H7 (cell line): ENCODE results near the gene SYNPR. TPM values are rescaled to one million over a fixed set of nuclear protein-coding genes. Genes with fewer than 3 reads are reported as not detected.
"Not testable (repeated sequence)": the region's sequence is repeated elsewhere in the genome, so short reads cannot be mapped to it uniquely, and the experiment has no call there.

Experiments used
- DNase-seq: peaks from one replicate; pipeline ENCODE4 v3.0.0; 2012
- H3K27me3 ChIP-seq: 2 replicates; pipeline ENCODE4 v1.6.0; 2011; ENCODE audit warnings: mild to moderate bottlenecking, low read length; ENCODE audit not compliant: control insufficient read depth, insufficient read depth
- H3K36me3 ChIP-seq: replicated peaks from 2 replicates; pipeline ENCODE4 v1.5.1; 2011; ENCODE audit warnings: low read length; ENCODE audit not compliant: control insufficient read depth, insufficient read depth
- H3K4me3 ChIP-seq: 2 replicates; pipeline ENCODE4 v1.5.1; 2011; ENCODE audit warnings: low read depth, mild to moderate bottlenecking, control low read depth, low read length, moderate library complexity; ENCODE audit not compliant: insufficient read depth
- total RNA-seq: library from RNA; depleted of rRNA; stranded (reverse); fragments of >200 nt; shearing (Covaris generic); gene quantifications from 2 replicates; pipeline ENCODE4 v1.2.3, GENCODE V29; 2014; rRNA removed

SYNPR gene
- 0.24 and 1.4 TPM in 2 replicates for total RNA-seq

- Histone ChIP-seq H3K36me3 (no peaks in the 10 kb centered on the region), H3K4me3 (peak within 1 kb of the TSS; percentile 57), H3K27me3 (peaks cover 48% of the 10 kb centered on the region)
- DNase-seq = peak; percentile 92
Measured at GRCh38 chr3:63278171-63279004, at the start of gene SYNPR. TSS of gene SYNPR (plus strand) at chr3:63278308.

GRCh38 chr3:63228677-63229076 is 49.4 kb upstream of the SYNPR start:
- H3K27me3 ChIP-seq = no peaks in the 10 kb centered on the region
- no peaks in the 10 kb centered on the region for H3K36me3 ChIP-seq
- DNase-seq = peak; percentile 13
- H3K4me3 ChIP-seq = no peak overlapping the region

GRCh38 chr3:63230146-63230545 is 48.0 kb upstream of the SYNPR start:
- H3K4me3 ChIP-seq = no peak overlapping the region
- no peaks in the 10 kb centered on the region for H3K36me3 ChIP-seq
- no peaks in the 10 kb centered on the region for H3K27me3 ChIP-seq
- no peak for DNase-seq

- DNase-seq = no peak
Measured at GRCh38 chr3:63231643-63232042, 46.5 kb upstream of the SYNPR start.

DNA sequence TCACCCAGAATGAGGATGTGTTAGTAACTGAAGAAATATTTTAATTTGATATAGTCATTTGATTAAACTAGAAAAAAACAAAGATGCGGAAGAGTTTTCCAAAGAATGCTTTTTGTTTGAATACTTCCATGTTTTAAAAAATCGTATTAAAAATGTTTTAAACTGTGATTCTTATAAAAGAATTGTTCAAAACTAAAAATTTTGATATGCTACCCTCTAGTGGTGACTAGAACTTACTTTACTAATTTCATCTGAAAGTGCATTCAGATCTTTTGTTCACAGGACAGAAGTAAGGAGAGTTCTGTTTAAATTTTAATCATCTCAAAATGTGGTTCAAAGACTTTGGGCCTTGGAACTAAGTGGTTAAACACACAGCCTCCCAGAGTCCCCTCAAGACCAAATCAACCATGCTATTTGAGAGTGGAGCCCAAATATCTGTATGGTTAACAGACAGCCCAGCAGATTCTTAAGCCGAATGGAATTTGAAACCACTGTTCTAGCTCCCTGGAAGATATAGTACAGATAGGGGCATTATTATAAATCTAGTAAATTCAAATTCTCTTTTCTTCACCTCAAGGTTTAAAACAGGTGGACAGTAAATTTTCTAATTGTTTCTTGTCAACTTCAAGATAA is 45.2 kb upstream of the SYNPR start:
- Histone ChIP-seq H3K4me3 (no peak overlapping the region), H3K36me3 (no peaks in the 10 kb centered on the region), H3K27me3 (no peaks in the 10 kb centered on the region)
- no peak for DNase-seq

More at GRCh38 chr3:63231643-63232042, 46.5 kb upstream of the SYNPR start:
- H3K36me3 ChIP-seq = no peaks in the 10 kb centered on the region
- H3K4me3 ChIP-seq = no peak overlapping the region
- H3K27me3 ChIP-seq = no peaks in the 10 kb centered on the region

DNA sequence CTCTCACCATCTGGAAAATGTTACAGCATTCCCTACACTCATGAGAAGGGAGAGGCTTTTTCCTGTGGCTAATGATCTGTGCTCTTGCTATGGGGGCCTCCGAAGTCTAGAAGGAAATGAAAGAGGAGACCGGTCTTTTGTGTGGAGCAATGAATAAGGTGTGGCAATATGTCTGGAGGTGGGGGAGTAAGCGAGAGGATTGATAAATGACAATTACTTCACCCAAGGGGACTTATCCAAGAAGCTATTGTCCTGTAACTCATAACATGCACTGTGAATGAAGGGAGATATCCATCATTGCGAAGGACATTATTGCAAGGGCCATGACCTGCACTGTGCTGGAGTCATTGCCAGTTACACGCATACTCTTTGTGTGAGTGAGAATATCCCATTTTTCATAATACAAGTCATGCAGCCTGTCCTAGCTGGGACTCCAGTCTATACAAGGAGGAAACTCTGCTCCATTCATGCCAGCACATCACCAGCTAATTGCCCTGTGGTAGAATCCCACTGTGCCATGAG is 37.7 kb upstream of the SYNPR start:
- Histone ChIP-seq H3K27me3 (no peaks in the 10 kb centered on the region), H3K4me3 (no peak overlapping the region), H3K36me3 (no peaks in the 10 kb centered on the region)
- no peak for DNase-seq

- H3K36me3 ChIP-seq = no peaks in the 10 kb centered on the region
- no peak overlapping the region for H3K4me3 ChIP-seq
- DNase-seq = no peak
- H3K27me3 ChIP-seq = no peaks in the 10 kb centered on the region
Measured at GRCh38 chr3:63242124-63242523, 36.0 kb upstream of the SYNPR start.

- H3K27me3 ChIP-seq = no peaks in the 10 kb centered on the region
- no peak overlapping the region for H3K4me3 ChIP-seq
Measured at GRCh38 chr3:63244486-63244885, 33.6 kb upstream of the SYNPR start.

DNA sequence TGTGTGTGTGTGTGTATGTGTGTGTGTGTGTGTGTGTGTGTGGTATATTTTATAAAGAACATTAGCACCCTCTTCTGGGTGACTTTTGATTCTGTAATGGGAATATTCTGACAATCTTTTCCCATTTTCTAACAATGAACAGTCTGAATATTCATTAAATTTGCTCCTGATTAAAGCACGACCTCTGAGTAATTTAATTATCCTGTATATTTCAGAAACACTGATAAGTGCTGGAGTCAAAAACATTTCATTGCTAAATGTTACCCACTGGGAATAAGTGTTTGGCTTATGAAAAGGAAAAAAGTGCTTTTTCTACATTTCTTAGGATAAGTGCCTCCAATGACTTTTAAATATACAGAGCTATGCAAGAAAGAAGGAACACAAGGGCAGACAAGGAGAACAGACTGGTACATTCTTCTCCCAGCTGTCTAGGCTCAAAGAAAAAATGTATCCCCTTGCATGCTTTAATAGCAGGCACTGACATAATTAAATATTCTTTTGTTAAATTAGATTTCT is 32.3 kb upstream of the SYNPR start:
- no peaks in the 10 kb centered on the region for H3K36me3 ChIP-seq
- no peak overlapping the region for H3K4me3 ChIP-seq
- H3K27me3 ChIP-seq = no peaks in the 10 kb centered on the region
- no peak for DNase-seq

More at GRCh38 chr3:63244486-63244885, 33.6 kb upstream of the SYNPR start:
- DNase-seq = no peak
- no peaks in the 10 kb centered on the region for H3K36me3 ChIP-seq

- DNase-seq = no peak
- no peaks in the 10 kb centered on the region for H3K27me3 ChIP-seq
- H3K36me3 ChIP-seq = no peaks in the 10 kb centered on the region
- H3K4me3 ChIP-seq = no peak overlapping the region
Measured at GRCh38 chr3:63248015-63248414, 30.1 kb upstream of the SYNPR start.

DNA sequence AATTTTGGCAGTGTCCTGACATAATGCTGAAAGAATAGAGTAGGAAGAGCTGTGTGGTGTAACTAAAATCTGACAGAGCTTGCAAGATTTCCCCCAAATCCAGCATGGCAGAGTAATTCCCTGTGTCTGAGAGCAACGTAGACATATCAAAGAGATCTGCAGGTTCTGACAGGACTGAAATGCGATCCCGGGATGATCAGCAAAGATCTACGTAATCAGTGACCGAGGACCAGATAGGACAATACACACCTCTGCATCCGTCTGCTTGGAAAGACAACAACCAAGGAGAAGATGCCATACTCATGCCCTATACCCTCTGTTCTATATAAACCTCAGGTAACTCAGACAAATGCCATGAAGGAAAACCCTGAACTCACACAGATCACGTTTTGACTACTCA is 26.6 kb upstream of the SYNPR start:
- DNase-seq = no peak
- Histone ChIP-seq H3K36me3 (no peaks in the 10 kb centered on the region), H3K27me3 (no peaks in the 10 kb centered on the region), H3K4me3 (no peak overlapping the region)

- not testable (repeated sequence) for DNase-seq, H3K27me3 ChIP-seq, H3K4me3 ChIP-seq, H3K36me3 ChIP-seq
Measured at GRCh38 chr3:63255819-63256218, 22.3 kb upstream of the SYNPR start.

DNA sequence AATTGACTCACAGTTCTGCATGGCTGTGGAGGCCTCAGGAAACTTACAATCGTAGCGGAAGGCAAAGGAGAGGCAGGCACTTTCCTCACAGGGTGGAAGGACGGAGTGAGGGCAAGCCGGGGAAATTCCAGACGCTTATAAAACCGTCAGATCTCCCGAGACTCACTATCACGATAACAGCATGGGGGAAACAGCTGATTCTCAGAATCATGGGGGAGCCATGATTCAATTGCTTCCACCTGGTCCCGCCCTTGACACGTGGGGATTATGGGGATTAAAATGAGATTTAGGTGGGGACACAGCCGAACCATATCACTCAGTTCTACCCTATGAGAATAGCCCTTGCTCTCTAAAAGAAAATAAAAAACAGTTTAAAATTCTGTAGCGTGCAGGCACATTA is 13.4 kb upstream of the SYNPR start:
- no peak overlapping the region; the same call in 1 of the 2 replicates for H3K4me3 ChIP-seq
- no peak for DNase-seq
- H3K27me3 ChIP-seq = no peaks in the 10 kb centered on the region
- no peaks in the 10 kb centered on the region for H3K36me3 ChIP-seq

DNA sequence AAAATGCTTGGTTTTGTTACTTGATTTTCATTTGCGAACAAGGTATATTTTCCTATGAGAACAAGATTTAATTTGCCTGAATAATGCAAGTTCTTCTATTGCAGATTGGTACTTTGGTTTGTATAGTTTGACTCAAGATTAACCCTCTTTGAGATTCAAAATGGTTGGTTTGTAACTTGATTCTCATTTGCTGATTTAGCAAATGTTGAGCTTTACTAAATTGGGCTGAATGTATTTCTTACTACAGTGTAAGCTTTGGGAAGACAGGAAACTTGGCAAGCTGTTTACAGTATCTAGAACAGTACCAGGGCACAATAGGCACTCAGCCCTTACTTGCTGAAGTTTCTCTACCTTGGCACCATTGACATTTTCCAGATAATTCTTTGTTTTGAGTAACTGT is 3.7 kb upstream of the SYNPR start:
- DNase-seq = no peak
- H3K36me3 ChIP-seq = no peaks in the 10 kb centered on the region
- H3K27me3 ChIP-seq = peaks cover 27% of the 10 kb centered on the region
- no peak overlapping the region for H3K4me3 ChIP-seq
